Measurements from ENCODE around the gene NAT14.

The NAT14 gene

DNA sequence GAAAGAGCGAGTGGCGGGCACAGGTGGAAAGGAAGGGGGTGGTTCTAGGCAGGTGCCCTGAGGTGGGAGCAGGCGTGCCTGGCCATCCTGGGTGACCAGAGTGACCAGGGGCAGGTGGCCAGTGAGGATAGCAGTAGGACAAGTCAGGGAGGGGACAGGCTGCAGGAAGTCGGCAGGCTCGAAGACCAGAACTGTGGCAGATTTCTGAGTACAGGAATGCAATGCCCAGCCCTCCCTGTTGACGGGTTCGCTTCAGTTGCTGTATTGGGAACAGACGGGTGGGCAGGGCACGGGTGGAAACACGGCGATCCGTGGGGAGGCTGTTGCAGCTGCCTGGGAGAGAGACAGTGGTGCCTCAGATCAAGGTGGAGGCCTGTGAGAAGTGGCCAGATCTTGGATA lies 6.6 kb upstream of the NAT14 start:
- H3K4me3 ChIP-seq (ENCODE audit: low read depth, low read length): no peak overlapping the region
- DNase-seq (ENCODE audit: low read depth): no peak
- TF ChIP-seq, protein P1, sequence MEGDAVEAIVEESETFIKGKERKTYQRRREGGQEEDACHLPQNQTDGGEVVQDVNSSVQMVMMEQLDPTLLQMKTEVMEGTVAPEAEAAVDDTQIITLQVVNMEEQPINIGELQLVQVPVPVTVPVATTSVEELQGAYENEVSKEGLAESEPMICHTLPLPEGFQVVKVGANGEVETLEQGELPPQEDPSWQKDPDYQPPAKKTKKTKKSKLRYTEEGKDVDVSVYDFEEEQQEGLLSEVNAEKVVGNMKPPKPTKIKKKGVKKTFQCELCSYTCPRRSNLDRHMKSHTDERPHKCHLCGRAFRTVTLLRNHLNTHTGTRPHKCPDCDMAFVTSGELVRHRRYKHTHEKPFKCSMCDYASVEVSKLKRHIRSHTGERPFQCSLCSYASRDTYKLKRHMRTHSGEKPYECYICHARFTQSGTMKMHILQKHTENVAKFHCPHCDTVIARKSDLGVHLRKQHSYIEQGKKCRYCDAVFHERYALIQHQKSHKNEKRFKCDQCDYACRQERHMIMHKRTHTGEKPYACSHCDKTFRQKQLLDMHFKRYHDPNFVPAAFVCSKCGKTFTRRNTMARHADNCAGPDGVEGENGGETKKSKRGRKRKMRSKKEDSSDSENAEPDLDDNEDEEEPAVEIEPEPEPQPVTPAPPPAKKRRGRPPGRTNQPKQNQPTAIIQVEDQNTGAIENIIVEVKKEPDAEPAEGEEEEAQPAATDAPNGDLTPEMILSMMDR (conservative IDR thresholded peaks at IDR 0.05; ENCODE audit: low read depth, low read length): no peak

- no peak for DNase-seq (ENCODE audit: low read depth)
- H3K4me3 ChIP-seq (ENCODE audit: low read depth, low read length): no peak overlapping the region
- TF ChIP-seq, protein P1 (conservative IDR thresholded peaks at IDR 0.05; ENCODE audit: low read depth, low read length): no peak
Observed at GRCh38 chr19:55479045-55479444, 5.9 kb upstream of the NAT14 start.

- H3K4me3 ChIP-seq (ENCODE audit: low read depth, low read length): no peak overlapping the region
- no peak for DNase-seq (ENCODE audit: low read depth)
- TF ChIP-seq, protein P1 (conservative IDR thresholded peaks at IDR 0.05; ENCODE audit: low read depth, low read length): no peak
Observed at GRCh38 chr19:55479451-55480230, 5.3 kb upstream of the NAT14 start.

GRCh38 chr19:55481148-55481793 lies 3.7 kb upstream of the NAT14 start:
- DNase-seq (ENCODE audit: low read depth): no peak
- no peak overlapping the region for H3K4me3 ChIP-seq (ENCODE audit: low read depth, low read length)
- TF ChIP-seq, protein P1 (conservative IDR thresholded peaks at IDR 0.05; ENCODE audit: low read depth, low read length): no peak

DNA sequence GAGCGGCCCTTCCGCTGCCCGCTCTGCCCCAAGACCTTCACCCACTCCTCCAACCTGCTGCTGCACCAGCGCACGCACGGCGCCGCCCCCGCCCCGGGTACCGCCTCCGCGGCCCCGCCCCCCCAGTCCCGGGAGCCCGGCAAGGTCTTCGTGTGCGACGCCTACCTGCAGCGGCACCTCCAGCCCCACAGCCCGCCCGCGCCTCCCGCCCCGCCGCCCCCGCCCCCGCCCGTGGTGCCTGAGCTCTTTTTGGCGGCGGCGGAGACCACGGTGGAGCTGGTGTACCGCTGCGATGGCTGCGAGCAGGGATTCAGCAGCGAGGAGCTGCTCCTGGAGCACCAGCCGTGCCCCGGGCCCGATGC lies 3.2 kb upstream of the NAT14 start:
- DNase-seq (ENCODE audit: low read depth): no peak
- TF ChIP-seq, protein P1 (conservative IDR thresholded peaks at IDR 0.05; ENCODE audit: low read depth, low read length): no peak
- H3K4me3 ChIP-seq (ENCODE audit: low read depth, low read length): no peak overlapping the region

DNA sequence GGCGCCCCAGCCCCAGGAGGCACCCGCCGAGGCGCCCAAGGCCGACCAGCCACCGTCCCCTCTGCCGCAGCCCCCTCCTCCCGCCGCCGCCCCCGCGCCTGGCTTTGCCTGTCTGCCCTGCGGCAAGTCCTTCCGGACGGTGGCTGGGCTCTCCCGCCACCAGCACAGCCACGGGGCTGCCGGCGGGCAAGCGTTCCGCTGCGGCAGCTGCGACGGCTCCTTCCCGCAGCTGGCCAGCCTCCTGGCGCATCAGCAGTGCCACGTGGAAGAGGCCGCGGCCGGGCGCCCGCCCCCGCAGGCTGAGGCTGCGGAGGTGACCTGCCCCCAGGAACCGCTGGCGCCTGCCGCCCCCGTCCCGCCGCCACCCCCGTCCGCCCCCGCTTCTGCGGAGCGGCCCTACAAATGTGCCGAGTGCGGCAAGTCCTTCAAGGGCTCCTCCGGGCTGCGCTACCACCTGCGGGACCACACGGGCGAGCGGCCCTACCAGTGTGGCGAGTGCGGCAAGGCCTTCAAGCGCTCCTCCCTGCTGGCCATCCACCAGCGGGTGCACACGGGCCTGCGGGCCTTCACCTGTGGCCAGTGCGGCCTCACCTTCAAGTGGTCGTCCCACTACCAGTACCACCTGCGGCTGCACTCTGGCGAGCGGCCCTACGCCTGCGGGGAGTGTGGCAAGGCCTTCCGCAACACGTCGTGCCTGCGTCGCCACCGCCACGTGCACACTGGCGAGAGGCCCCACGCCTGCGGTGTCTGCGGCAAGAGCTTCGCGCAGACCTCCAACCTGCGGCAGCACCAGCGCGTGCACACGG lies 2.6 kb upstream of the NAT14 start:
- no peak for DNase-seq (ENCODE audit: low read depth)

More for the DNA sequence above, 2.6 kb upstream of the NAT14 start:
- no peak overlapping the region for H3K4me3 ChIP-seq (ENCODE audit: low read depth, low read length)
- TF ChIP-seq, protein P1 (conservative IDR thresholded peaks at IDR 0.05; ENCODE audit: low read depth, low read length): no peak
